ENCODE measurements around the gene PABPN1. TPM values are rescaled to one million over a fixed set of nuclear protein-coding genes. Genes with fewer than 3 reads are reported as not detected.

The PABPN1 gene
- total and polyA plus RNA-seq, 9 of the 15 experiments (the other 6 are each of a cell fraction or from before 2014, with no cell fraction given): 32.6 to 388 (median 178) TPM

GRCh38 chr14:23320584-23321571 is at the start of gene PABPN1 (continued):
- TF ChIP-seq NCOA4 (IDR thresholded peaks at IDR 0.05; ENCODE audit: partially characterized antibody): no peak
- no peak for TF ChIP-seq CBX1 (IDR thresholded peaks at IDR 0.05; ENCODE audit: low read depth)
- TF ChIP-seq MYC (IDR thresholded peaks at IDR 0.05; ENCODE audit: low read depth, low read length): peak; percentile 42
- 0 out of 2 replicates have a peak, but pooled peaks have one; percentile 16 for TF ChIP-seq MYC (CRISPR knock-in tag; IDR thresholded peaks at IDR 0.05; ENCODE audit: borderline replicate concordance, low read depth)
- peak; percentile 97 for TF ChIP-seq MBD2 (IDR thresholded peaks at IDR 0.05; ENCODE audit: borderline replicate concordance, low read depth)
- no peak for TF ChIP-seq BDP1 (IDR thresholded peaks at IDR 0.05; ENCODE audit: insufficient read depth, insufficient read length)
- TF ChIP-seq STAT5A (IDR thresholded peaks at IDR 0.05; ENCODE audit: borderline replicate concordance, low read length): no peak
- no peak for TF ChIP-seq ZNF551 (CRISPR knock-in tag; IDR thresholded peaks at IDR 0.05)
- TF ChIP-seq SRF (CRISPR knock-in tag; IDR thresholded peaks at IDR 0.05): peak; percentile 10 to 51; a peak in 2 of 4 replicates
- no peak for TF ChIP-seq ZNF217 (CRISPR knock-in tag; IDR thresholded peaks at IDR 0.05)
- no peak for TF ChIP-seq ETV5 (CRISPR knock-in tag; IDR thresholded peaks at IDR 0.05; ENCODE audit: low read depth)
- no peak for TF ChIP-seq MECOM (CRISPR knock-in tag; IDR thresholded peaks at IDR 0.05)
- 0 out of 2 replicates have a peak, but pooled peaks have one; percentile 62 for TF ChIP-seq DNMT1 (IDR thresholded peaks at IDR 0.05)
- no peak for TF ChIP-seq ZNF354B (CRISPR knock-in tag; IDR thresholded peaks at IDR 0.05)
- TF ChIP-seq RAD21 (CRISPR knock-in tag; conservative IDR thresholded peaks at IDR 0.05 in 1 of 2, IDR thresholded peaks at IDR 0.05 in 1 of 2): no peak
- peak; percentile 95 for TF ChIP-seq NR2C1 (IDR thresholded peaks at IDR 0.05)
- peak; percentile 97 for TF ChIP-seq NR2C1 (tag; IDR thresholded peaks at IDR 0.05)
- no peak for TF ChIP-seq ZFP30 (CRISPR knock-in tag; IDR thresholded peaks at IDR 0.05; ENCODE audit: borderline replicate concordance)
- peak; percentile 49; the same call in 1 of the 2 replicates for TF ChIP-seq NKRF (IDR thresholded peaks at IDR 0.05; ENCODE audit: borderline replicate concordance)
- peak; percentile 99 for TF ChIP-seq TOE1 (IDR thresholded peaks at IDR 0.05; ENCODE audit: borderline replicate concordance)
- no peak for TF ChIP-seq TOE1 (CRISPR knock-in tag; IDR thresholded peaks at IDR 0.05; ENCODE audit: borderline replicate concordance, low read depth)
- no peak for TF ChIP-seq ZNF76 (CRISPR knock-in tag; IDR thresholded peaks at IDR 0.05; ENCODE audit: borderline replicate concordance)
- TF ChIP-seq PBX2 (CRISPR knock-in tag; IDR thresholded peaks at IDR 0.05; ENCODE audit: low read depth): peak; percentile 96
- peak; percentile 100 for TF ChIP-seq PBX2 (tag; conservative IDR thresholded peaks at IDR 0.05; ENCODE audit: low read depth)

Data from K562 (cell line).